ENCODE results near the gene AIF1. TPM values are rescaled to one million over a fixed set of nuclear protein-coding genes. Genes with fewer than 3 reads are reported as not detected.
A peak's percentile ranks its signal among the peaks of the same experiment; 100 is the strongest.

The AIF1 gene
- total RNA-seq, 1 donor from 2014 or later = 15.2 TPM

DNA sequence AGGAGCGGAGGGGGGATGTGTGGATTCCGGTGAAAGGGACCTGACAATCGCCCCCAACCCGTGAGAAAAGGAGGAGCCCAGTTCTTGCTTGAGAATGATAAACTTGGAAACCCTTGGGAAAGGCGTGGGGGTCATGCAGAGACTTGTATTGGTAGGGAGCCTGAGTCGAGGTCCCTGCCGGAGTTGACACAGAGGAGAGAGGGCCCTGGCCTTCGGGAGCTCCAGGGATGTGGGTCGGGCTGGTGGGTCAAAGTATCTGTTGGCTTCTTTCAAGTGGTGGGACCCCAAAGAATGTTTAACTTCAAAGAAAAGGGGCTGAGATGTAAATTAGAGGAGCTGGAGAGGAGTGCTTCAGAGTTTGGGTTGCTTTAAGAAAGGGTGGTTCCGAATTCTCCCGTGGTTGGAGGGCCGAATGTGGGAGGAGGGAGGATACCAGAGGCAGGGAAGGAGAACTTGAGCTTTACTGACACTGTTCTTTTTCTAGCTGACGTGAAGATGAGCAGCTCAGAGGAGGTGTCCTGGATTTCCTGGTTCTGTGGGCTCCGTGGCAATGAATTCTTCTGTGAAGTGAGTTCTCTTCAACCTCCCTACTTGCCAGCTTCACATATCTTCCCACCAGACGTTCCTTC lies 51.4 kb downstream of the AIF1 start:
- H3K9me3 ChIP-seq (replicated peaks) = no peaks in the 10 kb centered on the region
- H3K36me3 ChIP-seq = peaks cover 61% of the 10 kb centered on the region
- H3K27me3 ChIP-seq (ENCODE audit: low read depth) = no peaks in the 10 kb centered on the region
- H3K27ac ChIP-seq (replicated peaks) = peak overlapping the region; percentile 96
- H3K4me3 ChIP-seq = peak overlapping the region; percentile 78
- intact Hi-C loops (cut with micrococcal nuclease) = no loop called here
- DNase-seq = no peak
- peaks cover 66% of the 10 kb centered on the region for H3K4me1 ChIP-seq
- TF ChIP-seq, protein P1, sequence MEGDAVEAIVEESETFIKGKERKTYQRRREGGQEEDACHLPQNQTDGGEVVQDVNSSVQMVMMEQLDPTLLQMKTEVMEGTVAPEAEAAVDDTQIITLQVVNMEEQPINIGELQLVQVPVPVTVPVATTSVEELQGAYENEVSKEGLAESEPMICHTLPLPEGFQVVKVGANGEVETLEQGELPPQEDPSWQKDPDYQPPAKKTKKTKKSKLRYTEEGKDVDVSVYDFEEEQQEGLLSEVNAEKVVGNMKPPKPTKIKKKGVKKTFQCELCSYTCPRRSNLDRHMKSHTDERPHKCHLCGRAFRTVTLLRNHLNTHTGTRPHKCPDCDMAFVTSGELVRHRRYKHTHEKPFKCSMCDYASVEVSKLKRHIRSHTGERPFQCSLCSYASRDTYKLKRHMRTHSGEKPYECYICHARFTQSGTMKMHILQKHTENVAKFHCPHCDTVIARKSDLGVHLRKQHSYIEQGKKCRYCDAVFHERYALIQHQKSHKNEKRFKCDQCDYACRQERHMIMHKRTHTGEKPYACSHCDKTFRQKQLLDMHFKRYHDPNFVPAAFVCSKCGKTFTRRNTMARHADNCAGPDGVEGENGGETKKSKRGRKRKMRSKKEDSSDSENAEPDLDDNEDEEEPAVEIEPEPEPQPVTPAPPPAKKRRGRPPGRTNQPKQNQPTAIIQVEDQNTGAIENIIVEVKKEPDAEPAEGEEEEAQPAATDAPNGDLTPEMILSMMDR (IDR thresholded peaks at IDR 0.05; ENCODE audit: borderline replicate concordance) = no peak

Small RNAs within 50 kb of the gene (microRNA-seq; reads per million reads assigned to microRNA genes)
- gene MIR6832 = not detected

Other genes starting within 250 kb of the AIF1 start
- 9.9 TPM for gene MICA, start 211.6 kb upstream of the AIF1 start, total RNA-seq
- gene MICB, start 117.1 kb upstream of the AIF1 start, total RNA-seq = 1.1 TPM
- gene MCCD1, start 86.3 kb upstream of the AIF1 start, total RNA-seq = not detected
- 179 TPM for gene DDX39B, start 73.2 kb upstream of the AIF1 start, total RNA-seq
- gene ATP6V1G2, start 68.6 kb upstream of the AIF1 start, total RNA-seq = 1.6 TPM
- 11.5 TPM for gene NFKBIL1, start 67.6 kb upstream of the AIF1 start, total RNA-seq
- gene LTA, start 42.9 kb upstream of the AIF1 start, total RNA-seq = not detected
- 0.47 TPM for gene TNF, start 39.7 kb upstream of the AIF1 start, total RNA-seq
- 0.25 TPM for gene LTB, start 32.8 kb upstream of the AIF1 start, total RNA-seq
- gene LST1, start 29.0 kb upstream of the AIF1 start, total RNA-seq = 6.5 TPM
- gene NCR3, start 22.2 kb upstream of the AIF1 start, total RNA-seq = not detected
- 82.4 TPM for gene PRRC2A, start 5.5 kb downstream of the AIF1 start, total RNA-seq
- 260 TPM for gene BAG6, start 37.4 kb downstream of the AIF1 start, total RNA-seq
- gene APOM, start 40.7 kb downstream of the AIF1 start, total RNA-seq = 2.4 TPM
- 16.9 TPM for gene C6orf47, start 45.5 kb downstream of the AIF1 start, total RNA-seq
- 19.2 TPM for gene GPANK1, start 49.8 kb downstream of the AIF1 start, total RNA-seq
- 105 TPM for gene CSNK2B, start 50.8 kb downstream of the AIF1 start, total RNA-seq
- gene LY6G5B, start 54.7 kb downstream of the AIF1 start, total RNA-seq = 4.4 TPM
- 1.5 TPM for gene LY6G5C, start 65.8 kb downstream of the AIF1 start, total RNA-seq
- gene ABHD16A, start 88.1 kb downstream of the AIF1 start, total RNA-seq = 29.6 TPM
- not detected for gene LY6G6F, start 91.6 kb downstream of the AIF1 start, total RNA-seq
- gene LY6G6D, start 100.1 kb downstream of the AIF1 start, total RNA-seq = not detected
- gene LY6G6C, start 106.5 kb downstream of the AIF1 start, total RNA-seq = not detected
- gene MPIG6B, start 108.1 kb downstream of the AIF1 start, total RNA-seq = 0.19 TPM
- gene DDAH2, start 114.1 kb downstream of the AIF1 start, total RNA-seq = 36.1 TPM
- 78.0 TPM for gene CLIC1, start 121.3 kb downstream of the AIF1 start, total RNA-seq
- 1.3 TPM for gene MSH5, start 124.8 kb downstream of the AIF1 start, total RNA-seq
- gene SAPCD1, start 147.4 kb downstream of the AIF1 start, total RNA-seq = not detected
- 14.7 TPM for gene VWA7, start 162.1 kb downstream of the AIF1 start, total RNA-seq
- gene VARS1, start 180.5 kb downstream of the AIF1 start, total RNA-seq = 20.0 TPM
- 19.4 TPM for gene LSM2, start 191.7 kb downstream of the AIF1 start, total RNA-seq
- 2.2 TPM for gene HSPA1L, start 200.0 kb downstream of the AIF1 start, total RNA-seq
- gene HSPA1A, start 200.3 kb downstream of the AIF1 start, total RNA-seq = 271 TPM
- gene HSPA1B, start 212.5 kb downstream of the AIF1 start, total RNA-seq = 184 TPM
- gene NEU1, start 247.6 kb downstream of the AIF1 start, total RNA-seq = 26.0 TPM

Measured in left ventricle myocardium inferior (tissue), 1 donor.